TTC549 (cell line): ENCODE results near the gene C14orf119.
"Not testable (repeated sequence)": the region's sequence is repeated elsewhere in the genome, so short reads cannot be mapped to it uniquely, and the experiment has no call there.

Experiments
- FAIRE-seq: peaks from 2 replicates; lab custom pipeline; 2012; peaks lifted over from hg19 to GRCh38; lab: Jason Lieb, UNC

C14orf119 gene

DNA sequence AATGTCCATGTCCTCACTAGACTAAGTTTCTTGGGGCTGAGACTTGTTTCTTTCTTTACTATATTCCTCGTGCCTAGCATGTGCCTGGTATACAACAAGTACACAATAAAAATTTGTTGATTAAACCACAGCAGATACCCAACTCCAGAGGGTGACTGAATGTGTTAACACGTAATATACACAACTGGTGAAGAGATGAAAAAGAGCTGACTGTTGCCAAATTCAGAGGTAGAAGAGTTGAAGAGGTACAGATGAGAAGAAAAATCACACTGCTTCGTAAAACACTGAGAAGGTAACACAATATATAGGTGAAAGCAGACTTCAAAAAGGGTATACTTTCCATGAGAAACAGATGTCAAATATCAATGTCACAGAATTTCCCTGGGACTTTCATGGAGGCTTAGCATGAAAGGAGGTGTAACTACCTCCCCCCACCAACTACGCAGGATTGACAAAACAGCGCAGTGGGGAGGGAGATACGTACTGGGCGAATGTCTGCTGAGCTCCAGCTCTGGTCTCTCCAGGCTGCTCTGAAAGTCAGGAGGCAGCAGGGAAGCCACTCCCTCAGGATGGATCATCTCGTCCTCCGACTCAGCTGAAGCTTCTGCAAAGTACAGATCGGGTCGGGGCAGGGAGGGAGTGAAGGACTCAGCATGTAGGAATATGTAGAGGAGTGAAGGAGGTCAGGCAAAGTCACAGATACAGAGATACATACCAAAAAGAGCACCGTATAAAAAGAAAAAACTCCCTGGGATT, 5.6 kb upstream of the C14orf119 start:
- no peak for FAIRE-seq

- no peak for FAIRE-seq
Measured at GRCh38 chr14:23090254-23090636, 5.1 kb upstream of the C14orf119 start.

DNA sequence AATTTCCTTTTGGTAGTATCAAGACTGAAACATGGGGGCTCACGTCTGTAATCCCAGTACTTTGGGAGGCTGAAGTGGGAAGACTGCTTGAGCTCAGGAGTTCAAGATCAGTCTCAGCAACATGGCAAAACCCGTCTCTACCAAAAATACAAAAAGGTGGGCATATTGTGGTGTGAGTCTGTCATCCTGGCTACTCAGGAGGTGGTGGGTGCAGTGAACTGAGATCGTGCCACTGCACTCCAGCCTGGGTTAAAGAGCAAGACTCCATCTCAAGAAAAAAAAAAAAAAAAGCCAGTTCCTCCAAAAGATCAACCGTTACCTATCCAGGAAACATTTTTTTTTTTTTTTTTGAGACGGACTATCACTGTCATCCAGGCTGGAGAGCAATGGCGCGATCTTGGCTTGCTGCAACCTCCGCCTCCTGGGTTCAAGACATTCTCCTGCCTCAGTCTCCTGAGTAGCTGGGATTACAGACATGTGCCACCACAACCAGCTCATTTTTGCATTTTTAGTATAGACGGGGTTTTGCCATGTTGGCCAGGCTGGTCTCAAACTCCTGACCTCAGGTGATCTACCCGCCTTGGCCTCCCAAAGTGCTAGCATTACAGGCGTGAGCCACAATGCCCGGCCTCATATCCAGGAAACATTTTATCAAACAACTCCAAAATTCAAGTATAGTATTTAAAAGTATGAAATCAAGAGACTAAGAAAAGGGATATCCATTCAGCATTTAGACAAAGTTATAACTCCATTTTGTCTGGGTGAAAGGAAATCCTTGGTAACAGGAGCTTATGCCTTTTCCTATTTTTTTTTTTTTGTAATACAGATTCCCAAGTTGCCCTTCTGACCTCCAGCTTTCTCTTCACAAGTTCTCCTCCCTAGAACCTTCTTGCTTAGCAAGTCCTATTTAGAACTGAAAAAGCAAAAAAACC, 3.7 kb upstream of the C14orf119 start:
- FAIRE-seq, result no peak

- no peak for FAIRE-seq
Measured at GRCh38 chr14:23093104-23093503, 2.2 kb upstream of the C14orf119 start.

GRCh38 chr14:23093526-23093925, 1.8 kb upstream of the C14orf119 start:
- FAIRE-seq, result no peak

DNA sequence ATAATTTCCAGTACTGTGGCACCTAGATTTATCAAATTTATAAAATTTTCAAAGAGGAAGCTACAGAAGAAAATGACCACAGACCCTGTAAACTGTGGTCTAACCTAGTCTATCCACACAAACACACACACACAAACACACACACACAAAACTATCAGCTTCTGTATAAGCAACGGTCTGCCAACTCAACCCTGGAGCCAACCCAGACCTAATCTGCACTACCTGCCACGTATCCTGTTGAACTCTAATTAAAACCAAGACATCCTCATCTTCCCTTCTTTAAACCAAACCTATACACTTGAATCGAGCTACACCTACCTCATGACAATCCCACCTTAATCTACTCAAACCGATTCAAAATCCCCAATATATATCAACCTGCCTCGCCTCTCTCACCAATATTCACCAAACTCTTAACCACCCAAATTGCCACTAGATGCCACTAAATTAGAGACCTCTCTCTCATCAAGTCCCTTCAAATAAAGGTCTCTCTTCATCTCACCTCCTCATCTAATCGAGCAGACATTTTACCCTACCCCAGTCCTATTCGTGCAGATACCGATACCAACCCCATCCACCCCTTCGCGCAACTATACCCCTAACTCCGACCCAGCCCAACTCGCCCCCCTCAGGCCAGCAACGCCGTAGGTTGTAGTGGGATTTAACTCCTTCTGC, 1.2 kb upstream of the C14orf119 start:
- no peak for FAIRE-seq

DNA sequence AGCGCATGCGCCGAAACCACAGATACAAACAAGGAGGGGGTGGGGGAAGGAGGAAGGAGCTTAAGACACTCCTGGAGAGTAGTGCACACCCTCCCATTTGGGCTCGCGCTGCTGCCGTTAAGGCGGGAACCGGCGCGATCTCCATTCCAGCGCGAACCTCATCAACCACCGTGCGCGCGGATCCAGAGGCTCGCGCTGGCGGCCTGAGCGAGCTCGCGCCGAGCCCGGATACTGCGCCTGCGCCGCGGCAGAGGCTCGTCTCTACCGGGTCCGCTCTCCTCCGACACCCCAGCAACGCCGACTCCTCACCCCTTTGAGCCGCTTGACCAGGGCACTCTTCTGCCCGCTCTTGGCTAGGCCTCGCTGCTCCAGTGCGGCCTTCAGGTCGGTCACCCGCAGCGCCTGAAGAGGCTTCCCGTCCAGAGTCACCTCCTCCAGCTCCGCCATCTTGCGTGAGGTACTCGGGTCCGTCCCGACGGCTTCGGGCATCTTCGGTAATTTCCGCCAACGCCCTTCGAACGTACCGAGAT, 574 bp upstream of the C14orf119 start, which contains the start of gene ACIN1:
ACIN1 (minus strand) TSS at position 471 of the 530 bp plus-strand sequence; CDS start at position 447, 24 bp downstream.
- FAIRE-seq, result no peak

GRCh38 chr14:23097786-23098185, 2.5 kb downstream of the C14orf119 start:
- FAIRE-seq, result no peak

GRCh38 chr14:23099212-23099861, 4.0 kb downstream of the C14orf119 start:
- no peak for FAIRE-seq

- no peak for FAIRE-seq
Measured at GRCh38 chr14:23101213-23101970, 6.1 kb downstream of the C14orf119 start.

GRCh38 chr14:23101986-23102625, 6.8 kb downstream of the C14orf119 start:
- FAIRE-seq, result no peak

GRCh38 chr14:23102801-23103200, 7.5 kb downstream of the C14orf119 start:
- no peak for FAIRE-seq

GRCh38 chr14:23103581-23103980, 8.3 kb downstream of the C14orf119 start:
- FAIRE-seq, result no peak

DNA sequence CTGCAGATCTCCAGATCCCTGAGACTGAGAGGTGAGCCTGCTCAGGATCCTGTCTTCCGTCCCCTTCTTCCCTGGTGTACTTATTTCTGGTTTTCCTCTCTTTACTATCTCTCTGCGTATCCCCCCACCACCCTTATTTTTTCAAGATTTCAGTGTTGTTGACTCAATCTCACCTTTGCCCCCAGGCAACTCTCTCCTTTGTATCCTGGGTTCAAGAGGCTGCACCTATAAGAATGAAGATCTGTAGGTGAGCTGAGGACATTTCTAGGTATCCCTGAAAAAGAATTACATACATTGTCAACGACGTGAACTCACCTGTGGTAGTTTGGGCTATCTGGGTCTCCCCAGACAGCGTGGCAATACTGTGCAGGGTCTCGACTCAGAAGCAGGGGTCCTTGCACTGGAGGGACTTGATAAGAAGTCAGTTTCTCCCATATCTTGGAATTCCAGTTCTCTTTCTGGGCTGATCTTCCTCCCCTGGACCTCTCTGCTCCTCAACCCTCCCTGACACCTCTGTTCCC, 8.8 kb downstream of the C14orf119 start:
- no peak for FAIRE-seq

- no peak for FAIRE-seq
Measured at GRCh38 chr14:23104591-23105347, 9.5 kb downstream of the C14orf119 start, which contains the start of gene CIROP. TSS of gene CIROP (minus strand) at chr14:23104989. CDS start at chr14:23104920, 69 bp downstream.

DNA sequence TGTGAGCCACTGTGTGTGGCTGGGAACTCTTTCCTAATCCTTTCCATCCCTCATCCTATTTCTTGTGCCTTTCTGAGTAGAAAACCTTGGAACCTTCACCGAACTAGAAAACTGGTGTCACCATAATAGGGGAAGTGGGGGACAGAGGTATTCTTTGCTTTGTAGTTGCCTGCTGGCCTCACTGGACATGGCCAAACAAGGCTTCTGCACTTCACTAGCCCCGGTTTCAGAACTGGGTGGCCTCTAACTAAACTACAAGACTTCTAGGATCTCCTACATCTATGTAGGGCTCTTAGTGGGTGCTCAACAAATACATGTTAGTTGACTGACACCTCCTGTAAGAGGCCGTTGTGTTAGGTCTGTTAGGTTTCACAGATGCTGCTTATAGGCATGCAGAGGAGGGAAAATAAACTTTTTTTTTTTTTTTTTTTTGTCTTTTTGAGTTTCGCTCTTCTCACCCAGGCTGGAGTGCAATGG, 10.1 kb downstream of the C14orf119 start:
- no peak for FAIRE-seq

DNA sequence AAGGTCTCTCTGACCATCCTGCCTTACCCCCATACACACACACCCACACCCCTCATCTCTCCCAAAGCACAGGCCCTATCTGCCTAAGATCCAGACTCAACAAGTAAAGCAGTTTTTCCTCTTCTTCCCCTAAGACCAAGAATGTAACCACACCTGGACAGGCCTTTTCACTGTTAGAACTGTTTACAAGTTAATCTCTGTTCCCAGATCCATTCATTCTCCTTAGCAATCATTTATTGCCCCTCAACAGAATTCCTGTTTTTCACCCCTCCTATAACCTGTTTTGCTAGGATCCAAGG, 11.4 kb downstream of the C14orf119 start:
- FAIRE-seq, result no peak

DNA sequence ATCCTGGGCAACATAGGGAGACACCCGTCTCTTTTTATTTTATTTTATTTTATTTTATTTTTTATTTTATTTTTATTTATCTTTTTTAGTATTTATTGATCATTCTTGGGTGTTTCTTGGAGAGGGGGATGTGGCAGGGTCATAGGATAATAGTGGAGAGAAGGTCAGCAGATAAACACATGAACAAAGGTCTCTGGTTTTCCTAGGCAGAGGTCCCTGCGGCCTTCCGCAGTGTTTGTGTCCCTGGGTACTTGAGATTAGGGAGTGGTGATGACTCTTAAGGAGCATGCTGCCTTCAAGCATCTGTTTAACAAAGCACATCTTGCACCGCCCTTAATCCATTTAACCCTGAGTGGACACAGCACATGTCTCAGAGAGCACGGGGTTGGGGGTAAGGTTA, 12.3 kb downstream of the C14orf119 start:
- not testable (repeated sequence) for FAIRE-seq

- not testable (repeated sequence) for FAIRE-seq
Measured at GRCh38 chr14:23108169-23108568, 12.9 kb downstream of the C14orf119 start.
